Activated T-cell treated with anti-CD3 and anti-CD28 coated beads, Interleukin-2, amount 50 U/mL, for 24 hours (primary cell): Measurements from ENCODE around the gene TEP1.
"Not testable (repeated sequence)": the region's sequence is repeated elsewhere in the genome, so short reads cannot be mapped to it uniquely, and the experiment has no call there.

ENCODE experiments used
- DNase-seq: peaks from one replicate; pipeline ENCODE4 v3.0.0-alpha.2; 2020
- H3K27ac Mint-ChIP-seq: 2 replicates; pipeline ENCODE4 v1.8.0; 2020; ENCODE audit warnings: mild to moderate bottlenecking, mixed read lengths
- H3K27me3 Mint-ChIP-seq: 2 replicates; pipeline ENCODE4 v1.8.0; 2020; ENCODE audit warnings: mixed read lengths
- H3K36me3 Mint-ChIP-seq: 2 replicates; pipeline ENCODE4 v1.8.0; 2020; ENCODE audit warnings: low read depth, mixed read lengths
- H3K4me1 Mint-ChIP-seq: 2 replicates; pipeline ENCODE4 v1.8.0; 2020; ENCODE audit warnings: low read depth, mixed read lengths
- H3K4me3 Mint-ChIP-seq: 2 replicates; pipeline ENCODE4 v1.8.0; 2020; ENCODE audit warnings: mild to moderate bottlenecking, moderate library complexity, mixed read lengths
- H3K9me3 Mint-ChIP-seq: 2 replicates; pipeline ENCODE4 v1.8.0; 2020; ENCODE audit warnings: mixed read lengths

TEP1 gene

GRCh38 chr14:20384886-20385285, 28.4 kb downstream of the TEP1 start:
- Mint-ChIP-seq H3K27ac (peak overlapping the region; percentile 32), H3K9me3 (no peaks in the 10 kb centered on the region), H3K36me3 (peaks cover 93% of the 10 kb centered on the region), H3K27me3 (no peaks in the 10 kb centered on the region), H3K4me1 (no peaks in the 10 kb centered on the region), H3K4me3 (no peak overlapping the region)
- no peak for DNase-seq

- Mint-ChIP-seq H3K4me3 (no peak overlapping the region), H3K4me1 (no peaks in the 10 kb centered on the region), H3K27ac (no peak overlapping the region), H3K36me3 (peaks cover 94% of the 10 kb centered on the region), H3K27me3 (no peaks in the 10 kb centered on the region), H3K9me3 (no peaks in the 10 kb centered on the region)
- no peak for DNase-seq
Measured at GRCh38 chr14:20384321-20384720, 29.0 kb downstream of the TEP1 start.

GRCh38 chr14:20383636-20384035, 29.7 kb downstream of the TEP1 start:
- Mint-ChIP-seq H3K36me3 (peaks cover 94% of the 10 kb centered on the region), H3K9me3 (no peaks in the 10 kb centered on the region), H3K4me3 (no peak overlapping the region), H3K27me3 (no peaks in the 10 kb centered on the region), H3K4me1 (no peaks in the 10 kb centered on the region), H3K27ac (peak overlapping the region; percentile 19)
- DNase-seq, result no peak

- H3K9me3 Mint-ChIP-seq, result no peaks in the 10 kb centered on the region
- no peak for DNase-seq
- no peaks in the 10 kb centered on the region for H3K27me3 Mint-ChIP-seq
- H3K4me3 Mint-ChIP-seq, result no peak overlapping the region
- no peaks in the 10 kb centered on the region for H3K4me1 Mint-ChIP-seq
- no peak overlapping the region for H3K27ac Mint-ChIP-seq
- peaks cover 94% of the 10 kb centered on the region for H3K36me3 Mint-ChIP-seq
Measured at GRCh38 chr14:20383032-20383431, 30.3 kb downstream of the TEP1 start.

- no peak overlapping the region for H3K4me3 Mint-ChIP-seq
- H3K9me3 Mint-ChIP-seq, result no peaks in the 10 kb centered on the region
- H3K27ac Mint-ChIP-seq, result no peak overlapping the region
- H3K27me3 Mint-ChIP-seq, result no peaks in the 10 kb centered on the region
- no peaks in the 10 kb centered on the region for H3K4me1 Mint-ChIP-seq
- peaks cover 94% of the 10 kb centered on the region for H3K36me3 Mint-ChIP-seq
- DNase-seq, result no peak
Measured at GRCh38 chr14:20382526-20382925, 30.8 kb downstream of the TEP1 start.

- Mint-ChIP-seq H3K27me3 (no peaks in the 10 kb centered on the region), H3K4me3 (no peak overlapping the region), H3K4me1 (no peaks in the 10 kb centered on the region), H3K9me3 (no peaks in the 10 kb centered on the region), H3K36me3 (peaks cover 94% of the 10 kb centered on the region), H3K27ac (peak overlapping the region; percentile 42)
- no peak for DNase-seq
Measured at GRCh38 chr14:20381341-20381740, 32.0 kb downstream of the TEP1 start.

- H3K27ac Mint-ChIP-seq, result peak overlapping the region; percentile 39
Measured at GRCh38 chr14:20380681-20381080, 32.6 kb downstream of the TEP1 start.

GRCh38 chr14:20379743-20380142, 33.6 kb downstream of the TEP1 start:
- Mint-ChIP-seq H3K36me3 (peaks cover 95% of the 10 kb centered on the region), H3K4me1 (no peaks in the 10 kb centered on the region), H3K4me3 (no peak overlapping the region), H3K27me3 (no peaks in the 10 kb centered on the region), H3K27ac (peak overlapping the region; percentile 6), H3K9me3 (no peaks in the 10 kb centered on the region)
- DNase-seq, result no peak

More at GRCh38 chr14:20380681-20381080, 32.6 kb downstream of the TEP1 start:
- Mint-ChIP-seq H3K9me3 (no peaks in the 10 kb centered on the region), H3K4me1 (no peaks in the 10 kb centered on the region), H3K4me3 (no peak overlapping the region), H3K36me3 (peaks cover 94% of the 10 kb centered on the region), H3K27me3 (no peaks in the 10 kb centered on the region)
- DNase-seq, result no peak

- H3K36me3 Mint-ChIP-seq, result peaks cover 93% of the 10 kb centered on the region
- no peaks in the 10 kb centered on the region for H3K27me3 Mint-ChIP-seq
- H3K4me3 Mint-ChIP-seq, result no peak overlapping the region
- H3K27ac Mint-ChIP-seq, result no peak overlapping the region
- DNase-seq, result no peak
- no peaks in the 10 kb centered on the region for H3K9me3 Mint-ChIP-seq
- no peaks in the 10 kb centered on the region for H3K4me1 Mint-ChIP-seq
Measured at GRCh38 chr14:20377171-20377570, 36.1 kb downstream of the TEP1 start.

- Mint-ChIP-seq H3K4me1 (no peaks in the 10 kb centered on the region), H3K27ac (no peak overlapping the region)
Measured at GRCh38 chr14:20376071-20376588, 37.2 kb downstream of the TEP1 start.

GRCh38 chr14:20375471-20375870, 37.8 kb downstream of the TEP1 start:
- H3K27ac Mint-ChIP-seq, result peak overlapping the region; percentile 56
- no peaks in the 10 kb centered on the region for H3K9me3 Mint-ChIP-seq
- H3K27me3 Mint-ChIP-seq, result no peaks in the 10 kb centered on the region
- peaks cover 93% of the 10 kb centered on the region for H3K36me3 Mint-ChIP-seq
- DNase-seq, result no peak
- H3K4me1 Mint-ChIP-seq, result no peaks in the 10 kb centered on the region
- H3K4me3 Mint-ChIP-seq, result no peak overlapping the region

More at GRCh38 chr14:20376071-20376588, 37.2 kb downstream of the TEP1 start:
- no peak for DNase-seq
- Mint-ChIP-seq H3K36me3 (peaks cover 93% of the 10 kb centered on the region), H3K9me3 (no peaks in the 10 kb centered on the region), H3K27me3 (no peaks in the 10 kb centered on the region), H3K4me3 (no peak overlapping the region)

GRCh38 chr14:20372796-20373195, 40.5 kb downstream of the TEP1 start:
- Mint-ChIP-seq H3K4me1 (peaks cover 7% of the 10 kb centered on the region), H3K9me3 (peaks cover 2% of the 10 kb centered on the region), H3K4me3 (no peak overlapping the region), H3K27me3 (no peaks in the 10 kb centered on the region), H3K27ac (peak overlapping the region; percentile 15), H3K36me3 (peaks cover 89% of the 10 kb centered on the region)
- DNase-seq, result no peak

- Mint-ChIP-seq H3K36me3 (peaks cover 74% of the 10 kb centered on the region), H3K4me3 (no peak overlapping the region), H3K27ac (peak overlapping the region; percentile 78), H3K27me3 (no peaks in the 10 kb centered on the region), H3K4me1 (peaks cover 32% of the 10 kb centered on the region), H3K9me3 (peaks cover 2% of the 10 kb centered on the region)
- no peak for DNase-seq
Measured at GRCh38 chr14:20365928-20366327, 47.4 kb downstream of the TEP1 start.

- H3K4me3 Mint-ChIP-seq, H3K9me3 Mint-ChIP-seq, DNase-seq, H3K27me3 Mint-ChIP-seq: not testable (repeated sequence)
- Mint-ChIP-seq H3K27ac (peak overlapping the region; percentile 78), H3K4me1 (peaks cover 15% of the 10 kb centered on the region), H3K36me3 (peaks cover 82% of the 10 kb centered on the region)
Measured at GRCh38 chr14:20358474-20358873, 54.8 kb downstream of the TEP1 start.

- Mint-ChIP-seq H3K36me3 (peaks cover 92% of the 10 kb centered on the region), H3K4me1 (peaks cover 15% of the 10 kb centered on the region), H3K27ac (no peak overlapping the region), H3K27me3 (no peaks in the 10 kb centered on the region), H3K9me3 (no peaks in the 10 kb centered on the region), H3K4me3 (no peak overlapping the region)
- DNase-seq, result no peak
Measured at GRCh38 chr14:20356422-20356821, 56.9 kb downstream of the TEP1 start.

GRCh38 chr14:20350860-20351259, 62.4 kb downstream of the TEP1 start:
- Mint-ChIP-seq H3K4me1 (peaks cover 4% of the 10 kb centered on the region), H3K9me3 (no peaks in the 10 kb centered on the region), H3K4me3 (no peak overlapping the region), H3K36me3 (peaks cover 93% of the 10 kb centered on the region), H3K27me3 (no peaks in the 10 kb centered on the region), H3K27ac (peak overlapping the region; percentile 5)
- no peak for DNase-seq
